Endothelial cell of umbilical vein (primary cell): ENCODE results near the gene RNF227. TPM values are rescaled to one million over a fixed set of nuclear protein-coding genes. Genes with fewer than 3 reads are reported as not detected.

Experiments used
- BruUV-seq: library from RNA; stranded (reverse); fragments of 400-500 nt; replicated peaks from 2 replicates; lab custom pipeline; 2021; lab: Mats Ljungman, UMichigan
- CTCF ChIA-PET: fragments of 300-600, 350-600 bp; sonication (Branson Sonifier 250); formaldehyde crosslinking; loops from one replicate; lab custom pipeline; 2021; ENCODE audit warnings: antibody characterized with exemption, inconsistent platforms; lab: Charles Lee
- POLR2A ChIA-PET: fragments of 300-600, 350-600 bp; sonication (Branson Sonifier 250); formaldehyde crosslinking; loops from one replicate; lab custom pipeline; 2021; ENCODE audit warnings: antibody characterized with exemption, inconsistent platforms; lab: Charles Lee
- DNase-seq: peaks from one replicate; pipeline ENCODE4 v3.0.0-alpha.2; 2011; ENCODE audit warnings: low read depth, low spot score
- FAIRE-seq: peaks from 2 replicates; lab custom pipeline; 2011; peaks lifted over from hg19 to GRCh38; lab: Jason Lieb, UNC
- H2AFZ ChIP-seq: 2 replicates; pipeline ENCODE4 v1.6.0; 2012; ENCODE audit warnings: low read depth, low read length, control low read depth, inconsistent platforms
- H3K27ac ChIP-seq: 2 replicates; pipeline ENCODE4 v1.5.1; 2011; ENCODE audit warnings: low read depth, mild to moderate bottlenecking, control low read depth, low read length, moderate library complexity; ENCODE audit not compliant: insufficient read depth
- H3K27me3 ChIP-seq, 2 experiments: 2 replicates each; pipeline versions ENCODE4 v1.6.0 to v1.6.1; 2011; ENCODE audit warnings: low read length in 2 of 2, mixed read lengths in 1 of 2; ENCODE audit not compliant: control insufficient read depth in 2 of 2, insufficient read depth in 2 of 2
- H3K36me3 ChIP-seq, 2 experiments: 2 replicates in 1 of 2; 3 replicates in 1 of 2; pipeline ENCODE4 v1.5.1; 2011; ENCODE audit warnings: low read length in 2 of 2, mild to moderate bottlenecking in 1 of 2, moderate library complexity in 1 of 2; ENCODE audit not compliant: control insufficient read depth in 2 of 2, insufficient read depth in 2 of 2; ENCODE audit errors: extremely low read depth in 1 of 2
- H3K4me1 ChIP-seq: 3 replicates; pipeline ENCODE4 v1.5.1; 2011; ENCODE audit warnings: mild to moderate bottlenecking, low read length; ENCODE audit not compliant: control insufficient read depth, insufficient read depth; ENCODE audit errors: extremely low read depth
- H3K4me2 ChIP-seq: 2 replicates; pipeline ENCODE4 v1.6.1; 2011; ENCODE audit warnings: low read length, control low read depth, mixed read lengths; ENCODE audit not compliant: insufficient read depth
- H3K4me3 ChIP-seq, 3 experiments: fragments of 200-600 bp in 1 of 3; sonication (generic), shearing (Covaris generic) in 1 of 3; replicated peaks in 1 of 3; 2 replicates each; pipeline ENCODE4 v1.5.1; 2011 to 2016; ENCODE audit warnings: control low read depth in 3 of 3, low read length in 3 of 3, mild to moderate bottlenecking in 2 of 3, inconsistent platforms in 1 of 3, low read depth in 1 of 3, moderate library complexity in 1 of 3; ENCODE audit not compliant: insufficient read depth in 1 of 3
- H3K79me2 ChIP-seq: 2 replicates; pipeline ENCODE4 v1.6.0; 2012; ENCODE audit warnings: low read length, inconsistent platforms; ENCODE audit not compliant: control insufficient read depth, insufficient read depth
- H3K9ac ChIP-seq: replicated peaks from 2 replicates; pipeline ENCODE3; 2011; ENCODE audit warnings: low read length, control low read depth; ENCODE audit not compliant: insufficient read depth; ENCODE audit errors: extremely low read depth
- H3K9me1 ChIP-seq: replicated peaks from 3 replicates; pipeline ENCODE4 v1.6.0; 2011; ENCODE audit warnings: mild to moderate bottlenecking, low read length; ENCODE audit not compliant: control insufficient read depth, insufficient read depth; ENCODE audit errors: extremely low read depth
- H3K9me3 ChIP-seq: replicated peaks from 2 replicates; pipeline ENCODE4 v1.5.1; 2012; ENCODE audit warnings: low read length, inconsistent platforms; ENCODE audit not compliant: control insufficient read depth, insufficient read depth
- H4K20me1 ChIP-seq: replicated peaks from 2 replicates; pipeline ENCODE3; 2011; ENCODE audit warnings: mild to moderate bottlenecking, low read length; ENCODE audit not compliant: control insufficient read depth, insufficient read depth; ENCODE audit errors: extremely low read depth
- EZH2 ChIP-seq: IDR thresholded peaks from 2 replicates; pipeline ENCODE4 v1.6.1; 2012; ENCODE audit warnings: borderline replicate concordance, low read depth, mild to moderate bottlenecking, moderate library complexity, low read length, inconsistent platforms; ENCODE audit not compliant: severe bottlenecking
- FOS ChIP-seq: IDR thresholded peaks from 2 replicates; pipeline ENCODE4 v1.6.1; 2011; ENCODE audit warnings: mild to moderate bottlenecking, low read length, moderate library complexity, borderline replicate concordance; ENCODE audit not compliant: insufficient read depth
- GATA2 ChIP-seq: IDR thresholded peaks from 2 replicates; pipeline ENCODE4 v1.7.0; 2011; ENCODE audit warnings: low read depth, mild to moderate bottlenecking, moderate library complexity, mixed read lengths, low read length; ENCODE audit not compliant: insufficient read length, insufficient read depth
- JUN ChIP-seq: IDR thresholded peaks from 2 replicates; pipeline ENCODE4 v1.6.1; 2011; ENCODE audit warnings: borderline replicate concordance, low read depth; ENCODE audit not compliant: insufficient read length, insufficient read depth
- MYC ChIP-seq: IDR thresholded peaks from one replicate; pipeline ENCODE4 v1.6.1; 2011; ENCODE audit warnings: mild to moderate bottlenecking, low read depth, low read length
- POLR2A ChIP-seq: IDR thresholded peaks from 2 replicates; pipeline ENCODE4 v1.6.1; 2012; ENCODE audit warnings: low read depth, mild to moderate bottlenecking, control low read depth, low read length
- POLR2AphosphoS5 ChIP-seq: IDR thresholded peaks from 2 replicates; pipeline ENCODE4 v1.6.1; 2012; ENCODE audit warnings: low read depth, mild to moderate bottlenecking, control low read depth, low read length, moderate library complexity; ENCODE audit not compliant: insufficient read depth
- dilution Hi-C: fragments of 300-500 bp; cut with MboI; formaldehyde crosslinking; loops from one replicate; pipeline ENCODE4 v1.15.0; 2019; ENCODE audit warnings: low sequenced_read_pairs; ENCODE audit not compliant: extremely low pct_ligation_motif_present
- intact Hi-C: fragments of 100-400 bp; cut with micrococcal nuclease; formaldehyde crosslinking; loops from one replicate; pipeline ENCODE4 v1.10.0; 2022
- polyA plus RNA-seq, 4 experiments: library from polyadenylated mRNA; depleted of rRNA in 3 of 4; stranded (reverse) in 3 of 4; unstranded in 1 of 4; fragments of >200 nt; gene quantifications; 2 replicates each; pipeline versions ENCODE4 v1.2.1 to v1.2.3, GENCODE V29; 2011 to 2012; ENCODE audit warnings: missing spikeins in 1 of 4
- total RNA-seq: library from RNA; stranded (reverse); gene quantifications from 2 replicates; pipeline ENCODE4 v1.2.3, GENCODE V29; 2021
- TF ChIP-seq, protein P1 (sequence below), 2 donors: IDR thresholded peaks; 1 replicate in 1 of 2; 2 replicates in 1 of 2; pipeline ENCODE4 v1.5.1; 2011; ENCODE audit warnings: low read length in 2 of 2, mild to moderate bottlenecking in 2 of 2, moderate library complexity in 2 of 2, control low read depth in 1 of 2, inconsistent platforms in 1 of 2, low read depth in 1 of 2; ENCODE audit not compliant: insufficient read depth in 1 of 2; ENCODE audit errors: extremely low read depth in 1 of 2
- TF ChIP-seq, protein P2 (sequence below): IDR thresholded peaks from 2 replicates; pipeline ENCODE4 v1.6.1; 2011; ENCODE audit not compliant: insufficient read depth, insufficient read length

RNF227 gene
- total and polyA plus RNA-seq, 2 donors (not counting 3 experiments of a cell fraction or from before 2014, with no cell fraction given), result 0.58 to 0.76 TPM

GRCh38 chr17:7932483-7932891 lies 16.4 kb upstream of the RNF227 start:
- Histone ChIP-seq H3K4me2 (peak overlapping the region; percentile 99), H3K79me2 (peaks cover 34% of the 10 kb centered on the region), H3K9ac (peak overlapping the region; percentile 87), H3K4me3 (peak overlapping the region; percentile 74 to 98 (median 96)), H4K20me1 (no peaks in the 10 kb centered on the region), H3K4me1 (peaks cover 23% of the 10 kb centered on the region), H3K9me1 (no peaks in the 10 kb centered on the region), H3K27ac (peak overlapping the region; percentile 66), H2AFZ (peak overlapping the region; percentile 91), H3K9me3 (no peaks in the 10 kb centered on the region), H3K36me3 (peaks cover 2 to 6% of the 10 kb centered on the region in 2 experiments), H3K27me3 (no peaks in the 10 kb centered on the region)
- TF ChIP-seq, protein P1, sequence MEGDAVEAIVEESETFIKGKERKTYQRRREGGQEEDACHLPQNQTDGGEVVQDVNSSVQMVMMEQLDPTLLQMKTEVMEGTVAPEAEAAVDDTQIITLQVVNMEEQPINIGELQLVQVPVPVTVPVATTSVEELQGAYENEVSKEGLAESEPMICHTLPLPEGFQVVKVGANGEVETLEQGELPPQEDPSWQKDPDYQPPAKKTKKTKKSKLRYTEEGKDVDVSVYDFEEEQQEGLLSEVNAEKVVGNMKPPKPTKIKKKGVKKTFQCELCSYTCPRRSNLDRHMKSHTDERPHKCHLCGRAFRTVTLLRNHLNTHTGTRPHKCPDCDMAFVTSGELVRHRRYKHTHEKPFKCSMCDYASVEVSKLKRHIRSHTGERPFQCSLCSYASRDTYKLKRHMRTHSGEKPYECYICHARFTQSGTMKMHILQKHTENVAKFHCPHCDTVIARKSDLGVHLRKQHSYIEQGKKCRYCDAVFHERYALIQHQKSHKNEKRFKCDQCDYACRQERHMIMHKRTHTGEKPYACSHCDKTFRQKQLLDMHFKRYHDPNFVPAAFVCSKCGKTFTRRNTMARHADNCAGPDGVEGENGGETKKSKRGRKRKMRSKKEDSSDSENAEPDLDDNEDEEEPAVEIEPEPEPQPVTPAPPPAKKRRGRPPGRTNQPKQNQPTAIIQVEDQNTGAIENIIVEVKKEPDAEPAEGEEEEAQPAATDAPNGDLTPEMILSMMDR (IDR thresholded peaks at IDR 0.05; ENCODE audit: extremely low read depth in 1 of 2, insufficient read depth in 1 of 2, low read depth in 1 of 2, low read length in 2 of 2), result no peak
- TF ChIP-seq POLR2AphosphoS5 (no peak), EZH2 (no peak), GATA2 (no peak), MYC (no peak), JUN (no peak), POLR2A (no peak), FOS (no peak)
- TF ChIP-seq, protein P2, sequence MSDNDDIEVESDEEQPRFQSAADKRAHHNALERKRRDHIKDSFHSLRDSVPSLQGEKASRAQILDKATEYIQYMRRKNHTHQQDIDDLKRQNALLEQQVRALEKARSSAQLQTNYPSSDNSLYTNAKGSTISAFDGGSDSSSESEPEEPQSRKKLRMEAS, result no peak
- FAIRE-seq (no peak), DNase-seq (peak; percentile 48)
- ChIA-PET POLR2A (no interaction called here), CTCF (interaction anchor here (0.6 to 4.2 kb wide), 18 partner anchors 17 to 189 kb away, joined by 3 to 42 read pairs (median 6); partner anchors contain the start of genes NAA38 and RNF227)
- intact Hi-C loops (loop anchor here (1.0 kb wide), 2 partner anchors 45 to 75 kb away; partner anchors contain the start of gene NAA38), dilution Hi-C loops (no loop called here)
- BruUV-seq, result no TSS peak
